Liver (tissue), 9 donors: ENCODE data around the gene PPP4R3C. TPM values are rescaled to one million over a fixed set of nuclear protein-coding genes. Genes with fewer than 3 reads are reported as not detected.

Experiments
- DNase-seq: peaks from one replicate; pipeline ENCODE4 v3.0.0-alpha.2; 2017; ENCODE audit warnings: low spot score
- H3K27ac ChIP-seq, 2 donors: one replicate each; pipeline ENCODE4 v1.7.0; 2013; ENCODE audit warnings: inconsistent platforms in 2 of 2, low read length in 2 of 2, control low read depth in 1 of 2, low read depth in 1 of 2, mild to moderate bottlenecking in 1 of 2
- H3K27me3 ChIP-seq, 4 donors: one replicate each; pipeline versions ENCODE4 v1.6.1 to v1.7.0; 2013; ENCODE audit warnings: low read length in 3 of 4, inconsistent platforms in 1 of 4, mild to moderate bottlenecking in 1 of 4, moderate library complexity in 1 of 4; ENCODE audit not compliant: control insufficient read depth in 4 of 4, insufficient read depth in 4 of 4
- H3K36me3 ChIP-seq, 4 donors: one replicate each; pipeline versions ENCODE4 v1.6.1 to v1.7.0; 2013; ENCODE audit warnings: low read length in 3 of 4, mild to moderate bottlenecking in 3 of 4, low read depth in 1 of 4, moderate library complexity in 1 of 4; ENCODE audit not compliant: control insufficient read depth in 4 of 4, insufficient read depth in 3 of 4
- H3K4me1 ChIP-seq, 4 donors: one replicate each; pipeline versions ENCODE4 v1.6.1 to v1.7.0; 2013; ENCODE audit warnings: low read length in 3 of 4, mild to moderate bottlenecking in 3 of 4, moderate library complexity in 1 of 4; ENCODE audit not compliant: control insufficient read depth in 4 of 4, insufficient read depth in 4 of 4
- H3K4me3 ChIP-seq, 3 donors: one replicate each; pipeline versions ENCODE4 v1.6.1 to v1.7.0; 2013; ENCODE audit warnings: low read length in 3 of 3, control low read depth in 1 of 3, low read depth in 1 of 3, mild to moderate bottlenecking in 1 of 3
- H3K9ac ChIP-seq, 2 donors: one replicate each; pipeline ENCODE4 v1.7.0; 2013; ENCODE audit warnings: low read length in 2 of 2, mild to moderate bottlenecking in 2 of 2, moderate library complexity in 2 of 2, control low read depth in 1 of 2, low read depth in 1 of 2
- H3K9me3 ChIP-seq, 4 donors: one replicate each; pipeline versions ENCODE4 v1.6.1 to v1.7.0; 2013; ENCODE audit warnings: low read length in 3 of 4; ENCODE audit not compliant: control insufficient read depth in 4 of 4
- EGR1 ChIP-seq, 2 donors: IDR thresholded peaks; 2 replicates each; pipeline ENCODE4 v1.6.1; 2016 to 2018; ENCODE audit warnings: antibody characterized with exemption in 2 of 2, low read depth in 2 of 2
- FOXA1 ChIP-seq: IDR thresholded peaks from 2 replicates; pipeline ENCODE4 v1.6.1; 2016; ENCODE audit warnings: antibody characterized with exemption
- FOXA2 ChIP-seq: IDR thresholded peaks from 2 replicates; pipeline ENCODE4 v1.6.1; 2016; ENCODE audit warnings: antibody characterized with exemption
- GABPA ChIP-seq, 2 donors: IDR thresholded peaks in 1 of 2; conservative IDR thresholded peaks in 1 of 2; 2 replicates each; pipeline ENCODE4 v1.6.1; 2016; ENCODE audit warnings: antibody characterized with exemption in 2 of 2, mild to moderate bottlenecking in 1 of 2, moderate library complexity in 1 of 2
- HNF4A ChIP-seq, 2 donors: conservative IDR thresholded peaks; 2 replicates each; pipeline ENCODE4 v1.6.1; 2016; ENCODE audit warnings: antibody characterized with exemption in 2 of 2, mild to moderate bottlenecking in 2 of 2
- HNF4G ChIP-seq: IDR thresholded peaks from 2 replicates; pipeline ENCODE4 v1.6.1; 2016; ENCODE audit warnings: antibody characterized with exemption
- JUND ChIP-seq, 2 donors: IDR thresholded peaks; 2 replicates each; pipeline ENCODE4 v1.6.1; 2016; ENCODE audit warnings: antibody characterized with exemption in 2 of 2
- NR2F2 ChIP-seq: IDR thresholded peaks from 2 replicates; pipeline ENCODE4 v1.6.1; 2016; ENCODE audit warnings: antibody characterized with exemption
- RAD21 ChIP-seq, 2 donors: IDR thresholded peaks; 2 replicates each; pipeline ENCODE4 v1.6.1; 2016; ENCODE audit warnings: antibody characterized with exemption in 2 of 2, mild to moderate bottlenecking in 2 of 2
- RXRA ChIP-seq, 2 donors: IDR thresholded peaks; 2 replicates each; pipeline ENCODE4 v1.6.1; 2017 to 2018; ENCODE audit warnings: antibody characterized with exemption in 2 of 2, mild to moderate bottlenecking in 1 of 2
- SP1 ChIP-seq: IDR thresholded peaks from 2 replicates; pipeline ENCODE4 v1.6.1; 2018; ENCODE audit warnings: antibody characterized with exemption, mild to moderate bottlenecking
- TAF1 ChIP-seq: conservative IDR thresholded peaks from 2 replicates; pipeline ENCODE4 v1.6.1; 2016; ENCODE audit warnings: antibody characterized with exemption, mild to moderate bottlenecking
- YY1 ChIP-seq: IDR thresholded peaks from 2 replicates; pipeline ENCODE4 v1.6.1; 2016; ENCODE audit warnings: antibody characterized with exemption, mild to moderate bottlenecking
- ZBTB33 ChIP-seq: IDR thresholded peaks from 2 replicates; pipeline ENCODE4 v1.6.1; 2016; ENCODE audit warnings: antibody characterized with exemption
- WGBS: extraction: QIAGEN DNeasy Blood & Tissue Kit; methylation state at CpG from one replicate; pipeline ENCODE4 v1.1.7; 2013; 5-methylcytosine and 5-hydroxymethylcytosine counted together
- polyA plus RNA-seq, 2 donors: library from polyadenylated mRNA; stranded (reverse) in 1 of 2; unstranded in 1 of 2; fragments of 200-250 nt in 1 of 2; fragments of >200 nt in 1 of 2; fragmentation: Nextera tagmentation in 1 of 2; extraction: Ambion mirVana in 1 of 2; gene quantifications; one replicate each; pipeline versions ENCODE4 v1.2.1 to v1.2.3, GENCODE V29; 2013 to 2015
- total RNA-seq, 2 donors: library from RNA; depleted of rRNA; stranded (reverse); fragments of >200 nt; gene quantifications; one replicate each; pipeline ENCODE4 v1.2.3, GENCODE V29; 2014
- TF ChIP-seq, protein P1 (sequence below): IDR thresholded peaks from 2 replicates; pipeline ENCODE4 v1.6.1; 2016; ENCODE audit warnings: antibody characterized with exemption
- TF ChIP-seq, protein P2 (sequence below): IDR thresholded peaks from 2 replicates; pipeline ENCODE4 v1.6.1; 2016; ENCODE audit warnings: antibody characterized with exemption
- TF ChIP-seq, protein P3 (sequence below): fragments of 150-350 bp; IDR thresholded peaks from 2 replicates; pipeline ENCODE4 v1.5.1; 2017; ENCODE audit warnings: improper control_type of control experiment, low read depth, low read length; ENCODE audit not compliant: missing input control
- TF ChIP-seq, protein P4 (sequence below): IDR thresholded peaks from 2 replicates; pipeline ENCODE4 v1.6.1; 2016; ENCODE audit warnings: antibody characterized with exemption, mild to moderate bottlenecking
- donor health status: healthy.
- donor health status: healthy.
- donor health status: healthy.
- donor health status: healthy.
- donor health status: healthy.

PPP4R3C gene
- total and polyA plus RNA-seq, 4 donors: not detected

- no peaks in the 10 kb centered on the region for H3K4me1 ChIP-seq
- H3K27me3 ChIP-seq: no peaks in the 10 kb centered on the region
- DNase-seq: no peak
- TF ChIP-seq HNF4A (conservative IDR thresholded peaks at IDR 0.05) (no peak), GABPA (IDR thresholded peaks at IDR 0.05 in 1 of 2, conservative IDR thresholded peaks at IDR 0.05 in 1 of 2) (no peak), EGR1 (IDR thresholded peaks at IDR 0.05; ENCODE audit: low read depth in 2 of 2) (no peak), TAF1 (no peak), HNF4G (no peak), NR2F2 (no peak), JUND (IDR thresholded peaks at IDR 0.05) (no peak), SP1 (no peak), ZBTB33 (no peak), YY1 (no peak), FOXA1 (no peak), FOXA2 (no peak), RAD21 (IDR thresholded peaks at IDR 0.05) (no peak), RXRA (IDR thresholded peaks at IDR 0.05) (no peak)
- TF ChIP-seq, protein P1, sequence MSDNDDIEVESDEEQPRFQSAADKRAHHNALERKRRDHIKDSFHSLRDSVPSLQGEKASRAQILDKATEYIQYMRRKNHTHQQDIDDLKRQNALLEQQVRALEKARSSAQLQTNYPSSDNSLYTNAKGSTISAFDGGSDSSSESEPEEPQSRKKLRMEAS: no peak
- TF ChIP-seq, protein P2, sequence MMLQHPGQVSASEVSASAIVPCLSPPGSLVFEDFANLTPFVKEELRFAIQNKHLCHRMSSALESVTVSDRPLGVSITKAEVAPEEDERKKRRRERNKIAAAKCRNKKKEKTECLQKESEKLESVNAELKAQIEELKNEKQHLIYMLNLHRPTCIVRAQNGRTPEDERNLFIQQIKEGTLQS: no peak
- TF ChIP-seq, protein P3, sequence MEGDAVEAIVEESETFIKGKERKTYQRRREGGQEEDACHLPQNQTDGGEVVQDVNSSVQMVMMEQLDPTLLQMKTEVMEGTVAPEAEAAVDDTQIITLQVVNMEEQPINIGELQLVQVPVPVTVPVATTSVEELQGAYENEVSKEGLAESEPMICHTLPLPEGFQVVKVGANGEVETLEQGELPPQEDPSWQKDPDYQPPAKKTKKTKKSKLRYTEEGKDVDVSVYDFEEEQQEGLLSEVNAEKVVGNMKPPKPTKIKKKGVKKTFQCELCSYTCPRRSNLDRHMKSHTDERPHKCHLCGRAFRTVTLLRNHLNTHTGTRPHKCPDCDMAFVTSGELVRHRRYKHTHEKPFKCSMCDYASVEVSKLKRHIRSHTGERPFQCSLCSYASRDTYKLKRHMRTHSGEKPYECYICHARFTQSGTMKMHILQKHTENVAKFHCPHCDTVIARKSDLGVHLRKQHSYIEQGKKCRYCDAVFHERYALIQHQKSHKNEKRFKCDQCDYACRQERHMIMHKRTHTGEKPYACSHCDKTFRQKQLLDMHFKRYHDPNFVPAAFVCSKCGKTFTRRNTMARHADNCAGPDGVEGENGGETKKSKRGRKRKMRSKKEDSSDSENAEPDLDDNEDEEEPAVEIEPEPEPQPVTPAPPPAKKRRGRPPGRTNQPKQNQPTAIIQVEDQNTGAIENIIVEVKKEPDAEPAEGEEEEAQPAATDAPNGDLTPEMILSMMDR: no peak
- TF ChIP-seq, protein P4, sequence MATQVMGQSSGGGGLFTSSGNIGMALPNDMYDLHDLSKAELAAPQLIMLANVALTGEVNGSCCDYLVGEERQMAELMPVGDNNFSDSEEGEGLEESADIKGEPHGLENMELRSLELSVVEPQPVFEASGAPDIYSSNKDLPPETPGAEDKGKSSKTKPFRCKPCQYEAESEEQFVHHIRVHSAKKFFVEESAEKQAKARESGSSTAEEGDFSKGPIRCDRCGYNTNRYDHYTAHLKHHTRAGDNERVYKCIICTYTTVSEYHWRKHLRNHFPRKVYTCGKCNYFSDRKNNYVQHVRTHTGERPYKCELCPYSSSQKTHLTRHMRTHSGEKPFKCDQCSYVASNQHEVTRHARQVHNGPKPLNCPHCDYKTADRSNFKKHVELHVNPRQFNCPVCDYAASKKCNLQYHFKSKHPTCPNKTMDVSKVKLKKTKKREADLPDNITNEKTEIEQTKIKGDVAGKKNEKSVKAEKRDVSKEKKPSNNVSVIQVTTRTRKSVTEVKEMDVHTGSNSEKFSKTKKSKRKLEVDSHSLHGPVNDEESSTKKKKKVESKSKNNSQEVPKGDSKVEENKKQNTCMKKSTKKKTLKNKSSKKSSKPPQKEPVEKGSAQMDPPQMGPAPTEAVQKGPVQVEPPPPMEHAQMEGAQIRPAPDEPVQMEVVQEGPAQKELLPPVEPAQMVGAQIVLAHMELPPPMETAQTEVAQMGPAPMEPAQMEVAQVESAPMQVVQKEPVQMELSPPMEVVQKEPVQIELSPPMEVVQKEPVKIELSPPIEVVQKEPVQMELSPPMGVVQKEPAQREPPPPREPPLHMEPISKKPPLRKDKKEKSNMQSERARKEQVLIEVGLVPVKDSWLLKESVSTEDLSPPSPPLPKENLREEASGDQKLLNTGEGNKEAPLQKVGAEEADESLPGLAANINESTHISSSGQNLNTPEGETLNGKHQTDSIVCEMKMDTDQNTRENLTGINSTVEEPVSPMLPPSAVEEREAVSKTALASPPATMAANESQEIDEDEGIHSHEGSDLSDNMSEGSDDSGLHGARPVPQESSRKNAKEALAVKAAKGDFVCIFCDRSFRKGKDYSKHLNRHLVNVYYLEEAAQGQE: no peak
- no peak overlapping the region for H3K9ac ChIP-seq
- no peaks in the 10 kb centered on the region for H3K36me3 ChIP-seq
- H3K27ac ChIP-seq: no peak overlapping the region
- H3K9me3 ChIP-seq: peaks cover 0 to 2% (median 0%) of the 10 kb centered on the region in 4 donors
- H3K4me3 ChIP-seq: no peak overlapping the region
- WGBS: 69% methylated on average over 1 of the region's 1 CpG
Observed at GRCh38 chrX:27466051-27466450, 2.9 kb upstream of the PPP4R3C start.
